GM19238 (cell line): ENCODE data around the gene GSX2.
A peak's percentile ranks its signal among the peaks of the same experiment; 100 is the strongest.
"Not testable (repeated sequence)": the region's sequence is repeated elsewhere in the genome, so short reads cannot be mapped to it uniquely, and the experiment has no call there.

Source experiments
- DNase-seq: peaks from one replicate; pipeline ENCODE4 v3.0.0; 2011; ENCODE audit warnings: low spot score; ENCODE audit not compliant: insufficient read length

GSX2 gene

DNA sequence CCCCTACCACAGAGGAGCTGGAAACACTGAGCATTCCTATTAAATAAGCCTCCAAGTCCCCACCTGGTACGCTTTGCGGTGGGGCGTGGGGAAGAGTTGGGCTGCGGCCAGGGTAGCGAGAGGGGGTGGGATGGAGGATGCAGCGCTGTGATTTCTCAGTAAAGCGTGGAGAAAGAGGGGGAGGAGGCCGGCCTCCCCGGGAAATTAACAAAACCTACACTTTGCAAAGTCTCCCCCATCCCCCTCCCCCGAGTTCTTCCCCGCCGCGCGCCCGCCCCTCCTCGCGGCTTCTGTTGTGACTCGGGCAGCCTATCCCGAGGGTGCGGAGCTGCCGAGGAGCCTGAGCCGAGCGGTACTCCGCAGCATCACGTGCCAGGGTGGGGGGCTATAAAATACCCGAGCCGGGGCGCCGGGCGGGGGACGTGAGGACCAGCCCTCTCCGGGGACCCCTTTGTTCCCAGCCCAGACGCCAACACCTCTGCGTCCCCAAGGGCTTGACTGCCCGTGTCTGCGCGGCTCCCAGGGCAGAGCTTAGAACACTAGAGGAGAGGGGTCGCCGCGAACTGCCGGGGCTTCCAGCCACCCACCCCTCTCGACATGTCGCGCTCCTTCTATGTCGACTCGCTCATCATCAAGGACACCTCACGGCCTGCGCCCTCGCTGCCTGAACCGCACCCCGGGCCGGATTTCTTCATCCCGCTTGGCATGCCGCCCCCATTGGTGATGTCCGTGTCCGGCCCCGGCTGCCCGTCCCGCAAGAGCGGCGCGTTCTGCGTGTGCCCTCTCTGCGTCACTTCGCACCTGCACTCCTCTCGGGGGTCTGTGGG lies at the start of gene GSX2:
GSX2 (plus strand) TSS at position 416 of the 827 bp plus-strand sequence; CDS start at position 598, 182 bp downstream.
- no peak for DNase-seq

DNA sequence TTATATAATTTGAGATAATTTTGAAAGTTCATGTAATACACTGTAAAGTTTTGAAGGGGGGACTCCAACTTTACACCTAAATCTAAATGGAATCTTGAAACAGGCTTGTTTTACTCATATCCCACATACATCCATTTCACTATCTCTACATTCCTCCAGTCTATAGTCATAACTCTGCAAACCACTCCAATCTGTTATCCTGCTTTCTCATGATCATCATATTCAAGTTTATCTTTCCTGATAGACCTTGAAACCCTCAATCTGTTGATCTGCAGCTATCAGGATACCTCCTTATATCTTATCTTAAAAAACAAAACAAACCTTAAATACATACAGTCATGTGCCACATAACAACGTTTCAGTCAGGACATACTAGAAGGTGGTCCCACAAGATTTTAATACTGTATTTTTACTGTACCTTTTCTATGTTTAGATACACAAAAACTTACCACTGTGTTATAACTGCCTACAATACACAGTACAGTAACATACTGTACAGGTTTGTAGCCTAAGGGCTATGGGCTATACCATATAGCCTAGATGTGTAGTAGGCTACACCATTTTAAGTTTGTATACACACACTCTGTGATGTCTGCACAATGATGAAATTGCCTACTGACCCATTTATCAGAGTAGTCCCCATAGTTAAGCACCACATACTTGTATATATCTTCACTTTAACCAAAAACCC lies 49.6 kb upstream of the GSX2 start:
- DNase-seq = no peak

DNA sequence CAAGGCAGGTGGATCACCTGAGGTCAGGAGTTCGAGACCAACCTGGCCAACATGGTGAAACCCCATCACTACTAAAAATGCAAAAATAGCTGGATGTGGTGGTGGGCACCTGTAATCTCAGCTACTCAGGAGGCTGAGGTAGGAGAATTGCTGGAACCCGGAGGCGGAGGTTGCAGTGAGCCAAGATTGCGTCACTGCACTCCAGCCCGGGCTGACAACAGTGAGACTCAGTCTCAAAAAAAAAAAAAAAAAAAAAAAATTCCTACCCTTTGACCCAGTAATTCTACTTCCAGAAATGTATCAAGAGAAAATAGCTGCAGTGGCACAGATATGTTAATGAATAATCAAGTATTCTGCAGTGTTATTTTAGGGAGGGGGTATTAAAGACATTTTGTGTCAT lies 46.6 kb upstream of the GSX2 start:
- not testable (repeated sequence) for DNase-seq

DNA sequence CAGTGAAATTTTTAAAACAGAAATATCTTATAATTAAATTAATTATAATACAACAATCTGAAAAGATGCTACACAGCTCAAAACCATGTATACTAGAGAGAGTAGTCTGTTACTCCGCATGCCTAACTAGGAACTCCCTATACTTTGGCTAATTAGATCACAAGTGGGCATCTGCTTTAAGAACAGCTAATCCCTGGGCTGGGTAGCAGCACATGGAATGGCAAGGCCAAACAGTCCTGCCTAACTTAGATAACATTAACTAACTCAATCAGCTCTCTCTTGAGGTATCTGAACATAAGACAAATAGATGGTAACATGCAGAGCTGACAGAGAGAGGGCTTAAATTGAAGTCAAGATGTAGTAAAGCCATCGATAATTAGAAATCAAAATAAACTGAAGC lies 45.5 kb upstream of the GSX2 start:
- no peak for DNase-seq

DNA sequence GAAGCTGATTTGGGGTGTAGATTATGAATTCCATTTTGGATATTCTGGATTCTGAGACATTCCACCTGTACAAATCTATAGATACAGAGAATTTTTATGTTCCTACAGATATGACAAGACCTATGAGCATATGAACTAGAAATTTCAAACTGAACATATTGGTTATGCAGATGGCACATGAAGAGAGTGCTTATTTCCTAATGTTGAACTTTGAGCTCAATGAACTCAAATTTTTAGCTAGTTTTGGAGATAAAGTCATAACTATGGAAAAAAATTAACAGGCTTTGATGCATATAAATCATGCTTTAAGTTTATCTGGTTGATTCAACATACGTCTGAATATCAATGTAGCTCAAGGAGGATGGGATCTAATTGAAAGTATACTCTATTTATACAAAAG lies 44.5 kb upstream of the GSX2 start:
- DNase-seq = no peak

DNA sequence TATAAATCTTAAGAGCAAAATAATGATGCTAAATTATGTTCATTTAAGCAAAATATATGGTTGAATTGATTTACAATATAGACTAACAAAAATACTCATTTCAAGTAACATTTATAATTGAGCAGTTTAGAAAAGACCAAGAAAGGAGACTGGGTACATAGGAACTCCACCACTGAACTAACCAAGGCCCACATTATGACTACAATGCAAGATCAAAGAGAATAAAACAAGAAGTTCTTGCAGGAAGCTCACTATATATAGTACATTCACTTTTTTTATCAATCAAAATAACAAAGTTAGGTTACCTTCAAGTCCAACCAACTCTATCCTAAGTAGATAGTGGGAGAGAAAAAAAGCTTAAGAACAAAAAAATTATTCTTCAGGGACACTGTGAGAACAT lies 43.6 kb upstream of the GSX2 start:
- no peak for DNase-seq

DNA sequence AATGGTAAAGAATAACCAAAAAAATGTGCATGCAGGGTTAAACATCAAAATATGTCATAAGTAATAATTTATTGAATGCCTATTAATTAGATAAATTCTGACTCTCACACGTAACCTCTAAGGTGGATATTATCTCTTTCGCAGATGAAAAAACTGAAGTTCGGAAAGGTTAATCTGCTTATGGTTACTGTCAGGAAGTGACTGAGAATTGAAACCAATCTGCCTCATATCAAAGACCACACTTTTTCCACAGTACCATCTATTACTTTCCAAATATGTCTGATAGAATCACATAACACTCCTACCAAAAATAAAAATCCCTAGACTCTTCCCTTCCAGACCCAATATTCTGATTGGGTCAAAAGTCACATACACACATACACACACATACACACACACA lies 41.8 kb upstream of the GSX2 start:
- no peak for DNase-seq

DNA sequence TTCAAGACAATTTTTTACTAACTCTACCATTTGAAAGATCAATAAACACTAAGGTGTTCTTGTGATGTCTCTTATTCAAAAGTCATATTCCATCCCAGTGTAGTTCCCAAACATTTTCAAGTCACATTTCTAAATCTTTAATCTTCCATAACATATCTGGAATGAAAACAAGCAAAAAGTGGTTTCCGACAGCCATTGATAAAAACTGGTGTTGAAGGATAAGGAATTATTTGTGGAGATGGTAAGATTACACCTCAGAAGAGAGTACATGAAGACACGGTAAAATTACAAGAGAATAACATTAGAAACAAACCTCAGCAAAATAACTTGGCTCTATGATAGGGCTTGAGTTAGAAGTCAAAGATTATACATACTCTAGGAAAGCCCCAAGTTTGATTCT lies 39.8 kb upstream of the GSX2 start:
- DNase-seq = no peak

DNA sequence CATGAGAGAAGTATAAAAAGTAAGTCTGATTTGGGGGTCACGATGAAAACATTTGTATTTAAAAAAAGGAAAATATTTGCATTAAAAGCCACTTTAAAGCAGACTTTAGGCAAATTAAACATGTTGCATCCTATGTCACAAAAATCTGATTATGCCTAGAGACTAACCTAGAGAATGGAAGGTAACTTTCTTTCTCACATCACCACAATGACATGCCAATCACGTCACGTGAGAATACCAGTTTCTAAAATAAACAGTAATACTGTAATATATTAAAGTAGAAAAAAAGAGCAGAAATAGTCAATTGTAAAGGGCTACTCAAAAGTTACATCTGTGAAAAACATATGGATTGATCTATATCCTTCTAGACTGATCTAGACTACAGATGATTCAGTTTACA lies 38.9 kb upstream of the GSX2 start:
- no peak for DNase-seq

DNA sequence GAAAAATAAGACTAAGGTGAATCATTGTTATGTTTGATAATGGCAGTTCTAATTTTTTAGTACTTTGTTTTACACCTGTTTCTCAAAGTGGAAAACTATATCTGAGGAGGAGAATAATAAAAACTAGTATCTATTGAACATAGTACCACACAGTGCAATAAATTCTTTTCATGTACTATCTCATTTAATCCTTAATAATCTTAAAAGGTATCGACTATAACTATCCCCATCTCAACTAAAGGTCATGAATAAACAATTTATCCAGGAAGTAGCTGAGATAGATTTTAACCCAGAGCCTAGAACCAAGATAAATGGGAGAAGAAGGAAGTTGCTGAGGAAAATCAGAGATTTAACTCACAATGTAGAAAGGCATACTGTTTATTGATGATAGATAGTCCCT lies 38.1 kb upstream of the GSX2 start:
- no peak for DNase-seq

DNA sequence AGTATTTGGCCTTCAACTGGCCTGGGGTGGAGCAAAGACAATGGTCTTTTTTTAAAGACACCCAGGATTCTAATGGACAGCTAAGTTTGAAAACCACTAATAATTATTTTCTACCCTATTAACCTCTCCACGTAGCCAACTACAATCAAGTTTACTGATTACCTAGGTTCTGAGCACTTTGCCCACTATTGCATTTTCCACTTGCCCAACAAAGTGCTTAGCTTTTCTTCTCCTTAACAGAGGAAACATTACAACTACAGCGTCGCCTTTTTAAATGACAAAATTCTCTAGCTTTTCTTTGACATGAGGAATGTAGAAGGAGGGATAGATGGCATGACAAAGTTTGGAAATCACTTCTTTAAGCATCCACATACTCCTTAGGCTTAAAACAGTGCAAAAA lies 37.6 kb upstream of the GSX2 start:
- DNase-seq = no peak

DNA sequence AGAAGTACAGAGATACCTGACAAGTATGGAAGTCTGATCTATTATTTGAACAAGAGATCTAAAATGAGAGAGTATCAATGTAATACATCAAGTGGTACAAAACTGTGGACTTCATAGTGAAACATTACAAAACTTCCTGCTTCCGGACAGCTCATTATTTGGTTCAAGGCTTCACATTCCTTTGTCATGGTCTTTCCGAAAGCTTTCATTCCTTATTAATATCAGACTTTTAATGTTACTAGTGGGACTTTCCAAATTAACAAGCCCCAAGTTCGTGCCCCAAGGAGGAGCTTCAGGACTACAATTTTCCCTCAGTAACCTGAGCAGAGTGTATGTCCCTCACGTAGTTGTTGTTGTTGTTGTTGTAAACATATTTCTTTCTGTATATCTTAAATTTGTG lies 36.7 kb upstream of the GSX2 start:
- DNase-seq = no peak

DNA sequence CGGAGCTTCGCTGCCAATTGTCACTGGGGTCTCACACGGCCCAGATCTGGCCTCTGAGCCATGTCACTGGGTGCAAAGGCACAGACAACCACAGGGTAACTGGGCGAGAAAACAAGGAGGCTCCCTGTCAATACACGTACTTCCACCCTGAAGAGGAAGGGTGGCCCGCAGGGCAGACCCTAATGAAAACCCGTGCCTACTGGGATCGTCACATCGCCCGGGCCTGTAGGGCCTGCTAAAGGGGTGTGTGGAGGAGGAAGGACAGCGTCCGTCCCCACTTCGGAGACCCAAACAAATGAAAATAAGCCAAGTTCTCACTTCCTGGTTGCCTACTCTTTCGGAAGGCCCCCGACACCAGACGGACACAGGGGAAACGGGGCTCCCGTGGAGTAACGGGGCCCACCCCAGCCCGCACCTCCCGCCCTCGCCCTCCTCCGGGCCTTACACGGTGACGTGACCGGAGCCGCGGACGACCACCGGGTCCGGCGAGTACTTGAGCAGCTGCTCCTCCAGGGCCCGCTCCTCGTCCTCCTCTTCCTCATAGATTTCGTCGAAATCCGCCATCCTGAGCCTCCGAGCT lies 36.1 kb upstream of the GSX2 start:
- peak; percentile 20 for DNase-seq

DNA sequence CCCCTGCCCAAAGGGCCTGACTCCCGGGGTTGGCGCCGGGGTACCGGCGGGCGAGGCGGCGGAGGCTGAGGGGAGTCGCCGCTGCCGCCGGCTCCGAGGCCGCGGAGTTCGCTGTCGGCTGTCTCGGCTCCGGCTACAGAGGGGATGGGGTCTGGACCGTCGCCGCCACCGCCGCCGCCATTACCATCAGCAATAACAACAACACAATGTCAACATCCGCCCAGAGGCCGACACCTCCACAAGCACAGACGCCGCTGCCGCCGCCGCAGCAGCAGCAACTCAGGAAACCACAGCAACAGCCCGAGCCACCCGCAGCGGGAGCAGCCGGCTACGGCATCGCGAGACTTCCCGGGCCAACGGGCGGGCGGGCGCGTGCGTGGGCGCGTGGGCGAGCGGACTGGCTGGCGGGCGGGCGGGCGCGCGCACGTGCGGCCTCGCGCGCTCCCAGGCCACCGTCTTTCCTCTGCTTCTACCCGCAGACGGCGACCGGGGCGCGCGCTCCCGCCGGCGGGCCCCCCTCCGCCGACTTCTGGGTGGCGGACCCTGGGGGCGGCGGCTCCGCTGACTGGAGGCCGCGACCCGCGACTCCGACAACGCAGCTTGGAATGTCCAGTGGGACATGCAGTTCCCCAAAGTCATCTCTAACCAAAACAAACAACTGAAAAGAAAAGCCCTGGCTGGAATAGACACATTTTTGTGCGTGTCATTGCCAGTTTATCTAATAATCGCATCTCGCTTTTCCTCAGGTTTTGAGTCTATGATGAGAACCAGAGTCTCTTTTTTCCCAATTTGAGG lies 35.4 kb upstream of the GSX2 start, which contains the start of gene CHIC2:
CHIC2 (minus strand) TSS at position 289 of the 795 bp plus-strand sequence. CDS start 305 bp downstream, outside the sequence.
- peak; percentile 90 for DNase-seq

DNA sequence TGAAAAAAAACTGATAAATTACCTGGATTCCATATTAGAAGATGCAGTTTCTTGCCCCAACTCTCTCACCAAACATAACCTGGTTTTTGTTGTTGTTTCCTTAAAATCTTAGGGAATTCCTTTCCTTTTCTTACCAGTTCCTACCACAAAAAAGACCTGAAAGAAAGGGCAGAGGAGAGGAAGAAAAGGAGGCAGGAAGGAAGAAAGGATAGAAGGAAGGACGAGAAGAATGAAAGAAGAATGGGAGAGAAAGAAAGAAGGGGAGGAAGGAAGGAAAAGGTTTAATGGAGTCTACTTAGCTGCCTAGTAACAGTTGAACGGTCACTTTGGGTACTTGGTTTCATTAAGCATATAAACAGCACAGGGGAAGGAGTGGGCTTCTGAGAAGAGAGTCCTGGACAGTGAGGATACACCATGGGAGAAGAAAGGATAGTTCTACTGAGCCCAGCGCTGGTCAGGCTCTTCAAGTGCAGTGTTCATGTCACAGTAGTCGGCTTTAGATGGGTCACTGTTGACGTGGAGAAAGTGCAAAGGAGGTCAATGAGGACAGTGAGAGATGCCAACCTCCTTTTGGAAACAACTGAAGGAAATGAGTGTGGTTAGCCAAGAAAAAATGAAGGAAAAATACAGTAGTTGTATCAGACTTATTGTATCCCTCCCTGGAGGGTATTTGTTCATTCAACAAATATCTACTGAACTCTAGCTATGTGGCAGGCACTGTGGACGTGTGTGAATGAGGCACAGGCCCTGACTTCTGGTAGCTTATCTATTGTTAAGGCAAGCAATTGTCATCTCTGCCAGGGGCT lies 34.5 kb upstream of the GSX2 start:
- DNase-seq = no peak

DNA sequence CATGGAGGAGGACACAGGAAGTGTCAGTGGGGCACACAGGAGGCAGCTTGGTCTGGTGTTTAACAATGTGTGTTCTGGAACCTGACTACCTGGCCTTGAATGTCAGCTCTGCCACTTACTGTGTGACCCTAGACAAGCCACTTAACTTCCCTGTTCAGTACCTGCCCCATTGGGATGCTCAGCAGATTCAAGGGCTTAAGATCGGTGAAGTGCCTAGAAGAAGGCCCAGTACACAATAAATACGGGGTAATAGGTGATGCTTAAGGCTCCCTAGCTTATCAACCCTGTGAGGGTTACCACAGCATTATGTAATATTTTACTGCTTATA lies 33.9 kb upstream of the GSX2 start:
- no peak for DNase-seq

DNA sequence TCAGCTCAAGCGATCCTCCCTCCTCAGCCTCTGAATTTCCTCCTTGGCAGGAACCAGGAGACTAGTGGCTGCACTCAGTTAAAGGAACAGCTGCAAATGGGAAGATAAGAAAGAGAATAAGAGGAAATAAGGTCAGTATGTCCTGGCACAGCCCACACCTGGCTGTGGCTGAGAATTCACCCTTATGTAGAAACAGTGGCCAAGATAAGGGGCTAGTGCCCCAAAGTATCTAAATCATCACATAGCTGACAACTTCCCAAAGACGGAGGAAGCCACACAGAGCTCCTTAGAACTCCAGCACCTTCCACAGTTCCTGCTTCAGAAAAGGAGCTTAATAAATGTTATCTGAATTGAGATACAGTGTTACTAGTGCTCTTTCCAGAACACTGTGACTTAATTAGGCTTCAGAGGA lies 33.2 kb upstream of the GSX2 start:
- no peak for DNase-seq

DNA sequence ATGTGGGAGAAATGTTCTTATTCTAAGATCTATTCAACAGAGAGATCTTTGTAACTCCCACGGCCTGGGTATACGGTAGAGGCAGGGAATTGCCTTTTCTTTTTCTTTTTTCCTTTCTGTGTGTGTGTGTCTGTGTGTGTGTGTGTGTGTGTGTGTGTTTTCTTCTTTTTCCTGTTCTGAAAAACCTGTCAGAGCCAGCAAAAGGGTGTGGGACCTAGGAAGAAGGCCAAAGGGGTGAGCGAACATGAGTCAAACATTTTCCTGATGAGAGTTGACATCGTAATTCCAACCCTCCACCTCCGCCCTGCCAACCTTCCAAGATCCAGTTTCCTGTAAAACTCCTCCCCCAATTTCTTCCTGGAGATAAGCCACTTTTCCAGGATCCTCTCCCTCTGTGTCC lies 32.8 kb upstream of the GSX2 start:
- DNase-seq = no peak

DNA sequence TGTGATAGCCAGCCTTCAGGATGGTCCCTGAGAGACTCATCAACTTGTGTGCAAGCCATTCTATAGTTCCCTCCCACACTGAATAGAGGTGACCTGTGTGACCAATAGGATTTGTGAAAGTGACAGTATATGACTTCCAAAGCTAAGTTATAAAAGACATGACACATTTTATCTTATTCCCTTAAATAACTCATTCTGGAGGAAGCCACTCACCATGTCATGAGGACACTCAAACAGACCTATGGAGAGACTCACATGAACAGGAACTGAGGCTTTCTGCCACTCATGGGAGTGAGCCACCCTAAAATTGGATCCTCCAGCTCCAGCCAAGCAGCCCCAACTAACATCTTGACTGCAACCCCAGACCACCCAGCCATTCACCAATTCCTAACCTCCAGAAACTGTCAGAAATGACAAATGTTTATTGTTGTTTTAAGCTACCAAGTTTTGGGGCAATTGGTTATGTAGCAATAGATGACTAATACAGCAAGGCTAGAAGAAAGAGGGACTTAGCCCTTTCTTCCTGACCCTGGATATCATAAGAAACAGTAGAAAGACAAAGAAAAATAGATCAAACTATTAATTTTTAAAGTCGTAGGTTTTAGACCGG lies 26.6 kb upstream of the GSX2 start:
- no peak for DNase-seq

DNA sequence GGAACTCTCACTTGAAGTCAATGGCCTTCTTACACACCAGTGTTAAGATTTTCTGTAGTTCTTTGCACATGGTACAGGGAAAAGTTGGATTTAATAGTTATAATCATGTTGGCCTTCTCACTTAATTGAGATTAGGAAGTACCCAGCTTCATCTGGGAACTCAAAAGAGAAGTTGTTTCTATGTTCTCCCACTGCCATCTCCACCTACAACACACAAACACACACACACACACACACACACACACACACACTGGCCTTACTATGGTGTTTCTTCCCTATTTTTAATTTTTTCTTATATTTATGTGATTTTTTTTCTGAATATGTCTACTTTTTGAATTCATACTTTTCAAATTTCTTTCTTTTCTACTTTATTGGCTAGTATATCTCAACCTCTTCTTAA lies 25.6 kb upstream of the GSX2 start:
- DNase-seq = no peak

DNA sequence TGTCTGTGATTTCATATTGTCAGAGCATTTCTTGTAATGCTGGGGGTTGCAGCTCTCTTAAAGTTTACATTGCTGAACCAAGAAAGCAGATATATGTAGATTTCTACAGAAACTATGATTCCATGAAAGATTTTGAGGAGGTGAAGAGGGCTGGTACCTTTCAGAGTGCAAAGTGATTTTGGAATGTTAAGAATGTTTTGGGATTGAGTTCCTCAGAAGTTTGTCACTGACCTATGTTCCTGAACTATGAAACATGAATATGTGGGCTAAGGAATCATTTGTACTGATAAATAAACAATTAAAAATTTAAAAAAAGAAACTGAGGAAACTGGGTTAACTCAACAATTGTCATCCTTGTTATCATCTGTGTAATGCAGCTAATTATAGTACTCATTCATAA lies 23.3 kb upstream of the GSX2 start:
- no peak for DNase-seq
